Activated CD8-positive, alpha-beta memory T cell treated with anti-CD3 and anti-CD28 coated beads, Interleukin-2, amount 50 U/mL, for 24 hours (primary cell): ENCODE measurements around the gene STPG4.
"Not testable (repeated sequence)": the region's sequence is repeated elsewhere in the genome, so short reads cannot be mapped to it uniquely, and the experiment has no call there.

Source experiments
- DNase-seq: peaks from one replicate; pipeline ENCODE4 v3.0.0-alpha.2; 2020; ENCODE audit errors: extremely low read depth

Gene STPG4

GRCh38 chr2:47127862-47128543 is 27.1 kb downstream of the STPG4 start:
- DNase-seq, result no peak

- no peak for DNase-seq
Measured at GRCh38 chr2:47126783-47127182, 28.3 kb downstream of the STPG4 start.

GRCh38 chr2:47124740-47125139 is 30.4 kb downstream of the STPG4 start:
- not testable (repeated sequence) for DNase-seq

DNA sequence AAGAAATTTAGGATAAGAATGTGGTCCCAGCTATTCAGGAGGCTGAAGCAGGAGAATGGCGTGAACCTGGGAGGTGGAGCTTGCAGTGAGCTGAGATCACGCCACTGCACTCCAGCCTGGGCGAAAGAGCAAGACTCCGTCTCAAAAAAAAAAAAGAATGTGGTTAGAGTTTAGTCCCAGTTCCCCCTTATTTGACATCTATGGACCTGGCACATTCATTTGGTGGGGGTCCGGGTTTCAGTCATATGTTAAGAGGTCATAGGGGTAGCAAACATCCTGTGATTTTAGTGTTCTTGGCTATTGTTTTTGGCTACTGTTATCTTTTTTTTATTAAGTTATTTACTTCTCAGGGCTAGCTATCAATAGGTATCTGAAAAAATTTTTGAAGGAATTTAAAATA is 34.7 kb downstream of the STPG4 start:
- DNase-seq, result not testable (repeated sequence)

DNA sequence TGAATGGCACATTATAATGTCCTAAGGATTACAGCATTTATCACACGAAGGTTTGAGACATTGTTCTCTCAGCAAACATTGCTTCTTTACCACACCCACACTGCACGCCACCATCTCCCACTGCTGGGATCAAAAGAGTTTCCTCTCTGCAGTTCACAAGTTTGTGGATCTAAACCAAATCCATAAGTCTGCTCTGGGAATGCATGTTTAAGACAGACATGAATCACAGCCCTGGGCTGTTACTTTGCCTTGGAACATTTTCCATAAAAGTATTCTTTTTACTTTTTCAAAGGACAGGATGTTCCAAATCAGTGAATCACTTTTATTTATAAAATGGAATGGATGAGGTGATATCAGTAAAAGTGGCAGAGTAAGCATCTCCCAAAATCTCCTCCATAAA is 36.1 kb downstream of the STPG4 start:
- no peak for DNase-seq

DNA sequence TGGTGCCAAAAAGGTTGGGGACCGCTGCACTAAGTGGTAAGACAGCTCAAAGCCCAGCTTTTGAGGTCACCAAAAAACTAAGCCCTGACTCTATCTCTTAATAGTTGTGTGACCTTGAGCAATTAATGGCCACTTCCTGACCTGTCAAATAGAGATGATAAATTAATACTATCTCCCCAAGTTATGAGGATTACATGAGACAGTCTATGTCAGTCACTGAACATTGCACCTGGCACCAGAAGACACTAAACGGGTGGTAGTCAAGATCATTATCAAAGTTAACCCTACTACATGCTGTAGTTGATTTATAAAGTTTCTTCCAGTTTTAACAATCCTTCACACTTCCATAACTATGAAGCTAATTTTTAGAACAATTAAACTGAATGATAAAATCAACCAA is 36.5 kb downstream of the STPG4 start:
- no peak for DNase-seq

DNA sequence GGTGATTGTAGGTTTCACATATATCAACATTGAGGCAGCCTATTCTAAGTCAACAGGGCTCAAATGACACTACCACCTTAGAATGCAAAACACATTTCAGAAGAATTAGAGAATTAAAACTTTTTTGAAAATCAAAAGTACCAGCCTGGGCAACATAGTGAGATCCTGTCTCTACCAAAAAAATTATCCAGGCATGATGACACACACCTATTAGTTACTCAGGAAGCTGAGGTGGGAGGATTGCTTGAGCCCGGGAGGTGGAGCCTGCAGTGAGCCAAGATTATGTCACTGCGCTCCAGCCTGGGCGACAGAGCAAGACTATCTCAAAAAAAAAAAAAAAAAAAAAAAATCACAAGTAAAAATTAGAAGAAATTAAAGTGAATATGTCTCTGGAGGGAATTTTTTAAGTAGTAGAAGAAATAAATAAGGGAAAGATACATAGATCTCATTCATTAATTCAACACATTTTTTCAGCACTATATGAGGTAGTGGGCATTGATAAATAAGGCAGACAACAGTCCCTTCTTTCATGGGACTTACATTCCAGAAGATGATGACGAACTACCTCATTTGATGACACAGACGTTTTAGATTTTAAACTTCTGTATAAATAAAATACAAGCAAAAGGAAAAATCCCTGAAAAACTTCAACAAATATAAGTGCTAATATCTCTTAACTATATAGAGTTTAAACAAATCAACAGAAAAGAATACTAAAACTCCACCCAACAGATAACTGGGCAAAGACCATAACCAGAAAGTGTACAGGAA is 42.3 kb downstream of the STPG4 start:
- no peak for DNase-seq

DNA sequence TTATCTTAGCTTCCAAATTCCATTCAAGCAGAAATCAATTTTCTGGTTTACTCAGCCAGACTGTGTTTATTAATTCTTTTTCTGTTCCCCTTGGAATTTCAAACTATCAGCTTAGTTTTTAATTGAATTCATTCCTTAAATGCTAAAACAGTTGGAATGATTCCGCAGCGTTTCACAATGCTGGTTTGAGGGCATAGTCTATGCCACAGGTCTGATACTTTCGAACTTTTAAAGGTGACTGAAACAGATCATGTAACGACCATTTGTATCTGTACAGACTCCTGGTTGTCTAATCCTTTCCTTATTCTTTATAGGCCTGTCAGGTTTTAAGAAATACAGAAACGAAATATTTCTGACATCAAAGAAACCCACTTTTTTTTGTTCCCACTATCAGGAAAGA is 45.4 kb downstream of the STPG4 start:
- no peak for DNase-seq

DNA sequence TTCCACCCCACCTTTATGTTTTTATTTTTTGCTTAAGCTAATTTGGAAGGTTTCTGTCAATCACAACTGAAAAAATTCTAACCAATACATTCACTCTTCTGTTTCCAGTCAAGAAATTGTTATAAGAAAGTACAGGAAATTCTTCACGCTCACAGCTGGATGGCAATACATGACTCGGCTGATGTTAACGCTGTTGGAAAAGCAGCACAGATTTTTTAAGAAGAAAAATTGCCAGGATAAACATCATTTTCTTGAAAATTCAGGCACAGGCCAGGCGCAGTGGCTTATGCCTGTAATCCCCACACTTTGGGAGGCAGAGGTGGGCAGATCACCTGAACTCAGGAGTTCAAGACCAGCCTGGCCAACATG is 46.1 kb downstream of the STPG4 start:
- DNase-seq, result no peak

DNA sequence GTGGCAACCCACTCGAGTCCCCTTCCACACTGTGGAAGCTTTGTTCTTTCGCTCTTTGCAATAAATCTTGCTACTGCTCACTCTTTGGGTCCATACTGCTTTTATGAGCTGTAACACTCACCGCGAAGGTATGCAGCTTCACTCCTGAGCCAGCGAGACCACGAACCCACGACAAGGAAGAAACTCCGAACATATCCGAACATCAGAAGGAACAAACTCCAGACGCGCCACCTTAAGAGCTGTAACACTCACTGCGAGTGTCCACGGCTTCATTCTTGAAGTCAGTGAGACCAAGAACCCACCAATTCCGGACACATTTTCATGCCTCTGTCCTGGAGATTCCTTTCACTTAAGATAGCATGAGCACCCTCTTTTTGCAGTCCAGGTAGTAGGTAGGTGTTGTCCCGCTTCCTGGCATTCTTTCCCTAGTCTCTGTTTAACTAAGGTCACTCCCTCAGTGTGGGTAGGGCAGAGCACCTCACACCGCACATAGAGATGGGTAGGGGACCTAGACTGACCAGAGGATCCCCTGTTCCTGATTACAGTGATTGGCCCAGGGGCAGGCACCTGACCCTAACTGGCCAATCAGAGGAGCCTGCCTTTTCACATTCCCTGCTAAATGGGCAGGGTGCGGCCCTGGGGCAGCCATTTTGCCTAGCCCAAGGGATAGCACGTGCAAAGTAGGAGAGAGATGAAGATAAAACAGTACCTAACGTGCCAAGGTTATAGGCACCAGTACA is 46.7 kb downstream of the STPG4 start:
- DNase-seq, result not testable (repeated sequence)

GRCh38 chr2:47107201-47107600 is 47.9 kb downstream of the STPG4 start:
- not testable (repeated sequence) for DNase-seq

- not testable (repeated sequence) for DNase-seq
Measured at GRCh38 chr2:47106231-47106630, 48.9 kb downstream of the STPG4 start.

GRCh38 chr2:47099712-47100111 is 55.4 kb downstream of the STPG4 start:
- DNase-seq, result not testable (repeated sequence)

DNA sequence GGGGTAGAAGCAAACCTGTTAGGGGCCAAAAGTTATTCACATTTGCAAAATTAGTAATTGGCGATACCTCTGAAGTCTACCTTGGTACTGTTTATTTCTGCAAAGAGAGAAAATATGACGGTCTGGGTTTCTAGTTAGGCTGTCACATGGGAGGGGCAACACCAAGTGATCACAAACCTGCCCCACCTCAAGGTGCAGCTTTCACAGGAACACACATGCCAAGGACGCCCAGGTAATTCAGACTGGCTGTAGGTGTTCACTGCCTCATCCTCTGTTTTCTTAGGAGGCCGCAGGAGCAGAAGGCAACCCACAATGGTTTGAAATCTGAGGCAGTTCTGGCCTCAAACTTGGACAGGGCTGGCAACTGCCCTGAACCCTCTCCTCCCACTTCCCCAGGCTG is 56.2 kb downstream of the STPG4 start:
- no peak for DNase-seq

DNA sequence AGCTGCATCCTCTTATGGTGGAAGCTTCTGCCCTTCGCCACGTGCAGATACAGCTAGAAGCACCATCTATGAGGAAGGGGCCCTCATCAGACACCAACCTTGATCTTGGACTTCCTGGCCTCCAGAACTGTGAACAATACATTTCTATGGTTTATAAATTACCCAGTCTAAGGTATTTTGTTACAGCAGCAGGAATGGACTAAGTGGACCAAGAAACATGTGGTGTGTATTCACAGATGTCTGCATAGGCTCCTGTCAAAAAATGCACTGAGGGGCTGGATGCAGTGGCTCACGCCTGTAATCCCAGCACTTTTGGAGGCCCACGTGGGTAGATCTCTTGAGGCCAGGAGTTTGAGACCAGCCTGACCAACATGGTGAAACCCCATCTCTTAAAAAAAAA is 57.5 kb downstream of the STPG4 start:
- no peak for DNase-seq

- DNase-seq, result no peak
Measured at GRCh38 chr2:47096451-47096850, 58.7 kb downstream of the STPG4 start.

DNA sequence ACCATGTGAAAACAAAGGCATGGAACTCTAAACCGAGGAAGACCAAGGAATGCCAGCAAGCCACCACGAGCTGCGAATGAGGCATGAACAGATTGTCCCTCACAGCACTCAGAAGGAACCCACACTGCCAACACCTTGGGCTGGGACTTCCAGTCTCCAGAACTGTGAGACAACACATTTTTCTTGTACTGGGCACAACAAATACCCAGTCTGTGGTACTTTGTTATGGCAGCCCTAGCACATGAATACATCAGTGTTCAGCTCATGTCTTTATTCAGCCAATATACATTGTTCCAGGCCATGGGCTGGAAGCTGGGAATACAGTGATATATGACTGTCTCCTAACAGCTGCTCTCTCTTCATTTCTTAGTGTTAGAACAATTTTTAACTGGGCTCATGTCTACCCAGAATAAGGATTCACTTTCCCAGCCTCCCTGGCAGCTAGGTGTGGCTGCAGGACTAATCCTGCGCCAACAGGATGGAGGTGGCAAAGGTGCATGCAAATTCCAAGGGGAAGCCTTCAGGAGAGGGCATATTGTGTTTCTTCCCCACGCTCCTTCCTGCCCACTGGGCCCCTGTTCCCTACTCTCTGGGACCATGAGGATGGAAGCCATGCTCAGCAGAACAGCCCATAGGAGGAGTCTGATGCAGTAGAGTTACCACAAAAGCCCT is 59.6 kb downstream of the STPG4 start:
- DNase-seq, result no peak

DNA sequence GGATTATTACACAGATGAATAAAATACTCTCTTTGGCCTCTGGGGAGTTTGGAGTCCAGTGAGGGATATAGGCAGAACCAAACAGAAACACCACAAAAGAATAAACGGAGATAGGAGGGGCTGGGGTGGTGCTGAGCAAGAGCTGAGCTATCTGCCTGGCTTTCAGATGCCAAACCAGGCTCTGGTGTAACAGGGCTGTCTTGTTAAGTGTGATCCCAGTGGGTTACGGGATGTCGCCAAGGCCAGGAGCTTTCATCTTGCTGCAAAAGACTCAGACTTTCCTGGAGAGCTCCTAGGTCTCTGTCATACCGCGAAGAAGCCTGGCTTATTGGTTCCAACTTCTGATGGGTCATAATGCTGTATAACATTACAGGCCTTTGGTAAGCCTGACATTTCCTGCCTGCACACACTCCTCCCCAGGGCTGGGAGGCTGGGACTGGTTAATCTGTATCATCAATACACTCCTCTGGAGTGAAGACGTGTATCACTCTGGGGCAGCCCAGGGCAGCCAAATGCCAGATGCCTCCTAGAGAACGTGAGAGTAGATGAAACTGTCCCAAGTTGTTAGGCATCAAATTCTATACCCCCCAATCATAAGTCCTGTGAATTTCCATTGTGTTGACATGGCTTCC is 60.5 kb downstream of the STPG4 start:
- no peak for DNase-seq

DNA sequence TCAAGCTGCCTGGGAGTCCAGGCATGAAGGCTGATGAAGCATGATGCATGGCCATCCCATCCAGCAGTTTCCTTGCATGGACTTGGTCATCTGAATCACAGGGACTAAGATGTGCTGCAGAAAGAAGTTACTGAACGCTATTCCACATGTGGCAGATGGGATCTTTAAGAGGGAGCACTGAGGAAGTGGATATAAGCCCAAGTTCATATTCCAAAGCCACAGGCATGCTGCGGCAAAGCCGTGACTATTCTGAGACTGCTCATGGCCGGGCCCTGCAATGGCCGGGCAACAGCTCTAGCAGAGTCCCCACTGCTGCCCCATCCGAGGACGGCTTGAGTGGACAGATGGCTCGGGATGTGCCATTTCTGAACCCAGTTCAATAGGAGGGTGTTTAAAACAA is 61.5 kb downstream of the STPG4 start:
- no peak for DNase-seq

DNA sequence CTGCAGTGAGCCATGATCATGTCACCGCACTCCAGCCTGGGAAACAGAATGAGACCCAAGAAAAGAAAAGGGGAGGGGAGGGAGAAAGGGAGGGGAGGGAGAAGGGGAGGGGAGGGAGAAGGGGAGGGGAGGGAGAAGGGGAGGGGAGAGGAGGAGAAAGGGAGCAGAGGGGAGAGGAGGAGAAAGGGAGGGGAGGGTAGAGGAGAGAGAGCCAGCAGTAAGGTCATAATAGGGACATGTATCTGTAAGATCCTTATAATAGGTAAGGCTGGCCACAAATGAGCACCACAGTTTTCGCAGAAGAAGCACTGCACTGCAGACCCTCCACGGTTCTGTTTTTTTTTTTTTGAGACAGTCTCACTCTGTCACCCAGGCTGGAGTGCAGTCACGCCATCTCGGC is 62.6 kb downstream of the STPG4 start:
- no peak for DNase-seq

- no peak for DNase-seq
Measured at GRCh38 chr2:47091118-47091517, 64.0 kb downstream of the STPG4 start.

- no peak for DNase-seq
Measured at GRCh38 chr2:47089083-47089464, 66.0 kb downstream of the STPG4 start.
